ENCODE data around the gene RNF123.

GRCh38 chr3:49654176-49654825, 35.1 kb upstream of the RNF123 start:
- TF ChIP-seq SMC3 (IDR thresholded peaks at IDR 0.05; ENCODE audit: low read depth, low read length) (no peak), ZBTB33 (IDR thresholded peaks at IDR 0.05; ENCODE audit: borderline replicate concordance, low read depth) (no peak), POLR2AphosphoS5 (IDR thresholded peaks at IDR 0.05; ENCODE audit: low read depth, low read length) (no peak), GABPA (IDR thresholded peaks at IDR 0.05; ENCODE audit: low read depth) (no peak), RFX5 (IDR thresholded peaks at IDR 0.05; ENCODE audit: low read length) (no peak), CTCF (IDR thresholded peaks at IDR 0.05) (no peak), EP300 (IDR thresholded peaks at IDR 0.05; ENCODE audit: borderline replicate concordance in 1 of 2, low read depth in 1 of 2, low read length in 1 of 2) (no peak), RAD21 (IDR thresholded peaks at IDR 0.05; ENCODE audit: low read length) (no peak)

All from SK-N-SH (cell line).